Pancreas (tissue), 10 donors: ENCODE data around the gene MAX. TPM values are rescaled to one million over a fixed set of nuclear protein-coding genes. Genes with fewer than 3 reads are reported as not detected.

Source experiments
- ATAC-seq, 4 donors: fragments of 200-7000 bp; cut with Tn5 transposase; one replicate each; pipeline versions ENCODE4 v1.8.0 to v1.9.1; 2020; ENCODE audit warnings: mild to moderate bottlenecking in 4 of 4, moderate library complexity in 4 of 4
- DNase-seq, 6 donors: peaks; one replicate each; pipeline ENCODE4 v3.0.0-alpha.2; 2020
- FAIRE-seq: peaks from 2 replicates; lab custom pipeline; 2012; peaks lifted over from hg19 to GRCh38; lab: Jason Lieb, UNC
- H3K27ac ChIP-seq, 4 donors: fragments of 200-600 bp; sonication (generic); 1 replicate in 3 of 4; 2 replicates in 1 of 4; pipeline versions ENCODE4 v1.5.0 to v1.8.0; 2020
- H3K27me3 ChIP-seq, 4 donors: fragments of 200-600 bp; one replicate each; pipeline ENCODE4 v1.8.0; 2021
- H3K36me3 ChIP-seq, 3 donors: fragments of 200-600 bp; sonication (generic) in 1 of 3; one replicate each; pipeline versions ENCODE4 v1.5.0 to v1.8.0; 2020 to 2021
- H3K4me1 ChIP-seq, 3 donors: fragments of 200-600 bp; one replicate each; pipeline ENCODE4 v1.8.0; 2021
- H3K4me3 ChIP-seq, 4 donors: fragments of 200-600 bp; sonication (generic) in 2 of 4; one replicate each; pipeline versions ENCODE4 v1.5.0 to v1.8.0; 2020 to 2021
- H3K9me3 ChIP-seq, 4 donors: fragments of 200-600 bp; one replicate each; pipeline ENCODE4 v1.8.0; 2021
- CTCF ChIP-seq, 4 donors: fragments of 200-600 bp; sonication (generic) in 3 of 4; IDR thresholded peaks; one replicate each; pipeline versions ENCODE4 v1.5.0 to v1.8.0; 2021; ENCODE audit warnings: antibody characterized with exemption in 4 of 4
- WGBS, 2 donors: extraction: QIAGEN DNeasy Blood & Tissue Kit; methylation state at CpG; one replicate each; pipeline ENCODE4 v1.1.7; 2013; 5-methylcytosine and 5-hydroxymethylcytosine counted together
- intact Hi-C, 3 donors: fragments of 100-400 bp; cut with DNase I; formaldehyde crosslinking; loops; one replicate each; pipeline versions ENCODE4 v1.11.1 to v1.14.2; 2022
- polyA plus RNA-seq, 2 donors: library from polyadenylated mRNA; stranded (reverse); fragments of 200-250 nt; gene quantifications; one replicate each; pipeline ENCODE4 v1.2.3, GENCODE V29; 2013
- total RNA-seq, 6 donors: library from RNA; stranded (reverse); fragmentation: NEBNext Ultra II Directional in 4 of 6; extraction: Animal tissue kit (Norgen Biotek cat#: 25700) in 4 of 6; gene quantifications; one replicate each; pipeline versions ENCODE4 v1.2.1 to v1.2.4, GENCODE V29; 2021 to 2023
- donor health status: healthy with polysubstance abuse.
- donor health status: DM: no; HTN: no; CAD: no; lungs with moderate emphysema.
- donor health status: DM: no; HTN: no; CAD: no.
- donor health status: control.
- donor health status: control.
- donor health status: Bipolar disorder and iron deficiency.
- donor health status: DM: yes; HTN: yes; CAD: no.
- donor health status: DM: no; HTN: no; CAD: no.
- donor health status: DM: no; HTN: no; CAD: no.
- donor health status: DM: yes; HTN: yes; CAD: no.

MAX gene
- total and polyA plus RNA-seq, 8 donors, result 19.7 to 48.9 (median 34.5) TPM

GRCh38 chr14:65101631-65102440 is 481 bp downstream of the MAX start:
- intact Hi-C loops, result no loop called here
- ATAC-seq (peak; percentile 0 to 44 (median 7)), DNase-seq (peak in 5 of 6 donors; percentile 18 to 86 (median 61)), FAIRE-seq (no peak)
- Histone ChIP-seq H3K4me3 (peak overlapping the region; percentile 58 to 96 (median 76)), H3K9me3 (no peaks in the 10 kb centered on the region), H3K27ac (peak overlapping the region; percentile 44 to 87 (median 68)), H3K4me1 (peaks cover 0 to 28% (median 0%) of the 10 kb centered on the region in 3 donors), H3K27me3 (no peaks in the 10 kb centered on the region), H3K36me3 (no peaks in the 10 kb centered on the region)
- TF ChIP-seq CTCF (IDR thresholded peaks at IDR 0.05), result no peak
- 1% methylated on average over 37 to 66 of the region's 66 CpGs for WGBS, 2 donors

GRCh38 chr14:65100922-65101541 is 1.3 kb downstream of the MAX start:
- Histone ChIP-seq H3K27ac (no peak overlapping the region), H3K4me3 (peak overlapping the region; percentile 58 to 96 (median 76)), H3K9me3 (no peaks in the 10 kb centered on the region), H3K36me3 (no peaks in the 10 kb centered on the region), H3K27me3 (no peaks in the 10 kb centered on the region), H3K4me1 (peaks cover 0 to 36% (median 0%) of the 10 kb centered on the region in 3 donors)
- FAIRE-seq, result no peak
- DNase-seq, result no peak
- TF ChIP-seq CTCF (IDR thresholded peaks at IDR 0.05), result no peak
- no peak for ATAC-seq
- 33 to 45% methylated on average over 6 of the region's 6 CpGs for WGBS, 2 donors
- intact Hi-C loops, result no loop called here

- intact Hi-C loops, result no loop called here
- peak; percentile 78 for FAIRE-seq
- Histone ChIP-seq H3K27me3 (no peaks in the 10 kb centered on the region), H3K4me3 (peak overlapping the region in 1 of 4 donors; percentile 4), H3K9me3 (no peaks in the 10 kb centered on the region), H3K27ac (peak overlapping the region in 2 of 4 donors; percentile 12 to 45), H3K4me1 (peaks cover 0 to 39% (median 0%) of the 10 kb centered on the region in 3 donors), H3K36me3 (peaks cover 0 to 4% (median 2%) of the 10 kb centered on the region in 3 donors)
- WGBS, 2 donors, result 56 to 58% methylated on average over 2 of the region's 2 CpGs
- ATAC-seq, result no peak
- TF ChIP-seq CTCF (IDR thresholded peaks at IDR 0.05), result no peak
- no peak for DNase-seq
Observed at GRCh38 chr14:65098586-65098985, 3.7 kb downstream of the MAX start.

- no peaks in the 10 kb centered on the region for H3K9me3 ChIP-seq
- TF ChIP-seq CTCF (IDR thresholded peaks at IDR 0.05), result no peak
- no peak for DNase-seq
- intact Hi-C loops, result no loop called here
- no peak overlapping the region for H3K27ac ChIP-seq
- H3K36me3 ChIP-seq, result peaks cover 4 to 23% (median 9%) of the 10 kb centered on the region in 3 donors
- peaks cover 0 to 39% (median 0%) of the 10 kb centered on the region in 3 donors for H3K4me1 ChIP-seq
- 82 to 86% methylated on average over 6 of the region's 6 CpGs for WGBS, 2 donors
- FAIRE-seq, result no peak
- H3K27me3 ChIP-seq, result no peaks in the 10 kb centered on the region
- no peak overlapping the region for H3K4me3 ChIP-seq
- ATAC-seq, result peak in 1 of 4 donors; percentile 34
Observed at GRCh38 chr14:65096323-65097089, 5.8 kb downstream of the MAX start.
